GM12872 (cell line): ENCODE data around the gene MEF2D.

ENCODE experiments used
- TF ChIP-seq, protein P1 (sequence below): IDR thresholded peaks from 3 replicates; pipeline ENCODE4 v1.5.1; 2011; ENCODE audit warnings: low read depth, mild to moderate bottlenecking, low read length, moderate library complexity; ENCODE audit not compliant: insufficient read depth

Gene MEF2D

DNA sequence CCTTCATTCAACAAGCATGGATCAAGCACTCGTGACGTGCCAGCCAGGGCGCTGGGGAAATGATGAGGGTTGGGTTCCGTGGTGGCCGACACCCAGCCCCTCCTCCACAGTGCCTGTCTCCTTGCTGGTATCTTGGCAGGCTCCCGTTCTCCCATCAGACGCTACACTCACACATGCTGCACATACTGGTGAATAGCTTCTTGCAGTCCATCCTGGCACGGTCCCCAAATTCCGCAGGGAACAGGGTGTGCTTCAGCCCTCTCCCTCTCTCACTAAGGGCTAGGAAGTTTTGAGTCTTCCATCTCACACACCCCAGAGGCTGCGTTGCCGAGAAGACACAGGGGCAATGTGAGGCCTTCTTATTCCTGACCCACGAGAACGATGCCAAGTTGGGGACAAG, 10.1 kb upstream of the MEF2D start:
- TF ChIP-seq, protein P1, sequence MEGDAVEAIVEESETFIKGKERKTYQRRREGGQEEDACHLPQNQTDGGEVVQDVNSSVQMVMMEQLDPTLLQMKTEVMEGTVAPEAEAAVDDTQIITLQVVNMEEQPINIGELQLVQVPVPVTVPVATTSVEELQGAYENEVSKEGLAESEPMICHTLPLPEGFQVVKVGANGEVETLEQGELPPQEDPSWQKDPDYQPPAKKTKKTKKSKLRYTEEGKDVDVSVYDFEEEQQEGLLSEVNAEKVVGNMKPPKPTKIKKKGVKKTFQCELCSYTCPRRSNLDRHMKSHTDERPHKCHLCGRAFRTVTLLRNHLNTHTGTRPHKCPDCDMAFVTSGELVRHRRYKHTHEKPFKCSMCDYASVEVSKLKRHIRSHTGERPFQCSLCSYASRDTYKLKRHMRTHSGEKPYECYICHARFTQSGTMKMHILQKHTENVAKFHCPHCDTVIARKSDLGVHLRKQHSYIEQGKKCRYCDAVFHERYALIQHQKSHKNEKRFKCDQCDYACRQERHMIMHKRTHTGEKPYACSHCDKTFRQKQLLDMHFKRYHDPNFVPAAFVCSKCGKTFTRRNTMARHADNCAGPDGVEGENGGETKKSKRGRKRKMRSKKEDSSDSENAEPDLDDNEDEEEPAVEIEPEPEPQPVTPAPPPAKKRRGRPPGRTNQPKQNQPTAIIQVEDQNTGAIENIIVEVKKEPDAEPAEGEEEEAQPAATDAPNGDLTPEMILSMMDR = no peak

DNA sequence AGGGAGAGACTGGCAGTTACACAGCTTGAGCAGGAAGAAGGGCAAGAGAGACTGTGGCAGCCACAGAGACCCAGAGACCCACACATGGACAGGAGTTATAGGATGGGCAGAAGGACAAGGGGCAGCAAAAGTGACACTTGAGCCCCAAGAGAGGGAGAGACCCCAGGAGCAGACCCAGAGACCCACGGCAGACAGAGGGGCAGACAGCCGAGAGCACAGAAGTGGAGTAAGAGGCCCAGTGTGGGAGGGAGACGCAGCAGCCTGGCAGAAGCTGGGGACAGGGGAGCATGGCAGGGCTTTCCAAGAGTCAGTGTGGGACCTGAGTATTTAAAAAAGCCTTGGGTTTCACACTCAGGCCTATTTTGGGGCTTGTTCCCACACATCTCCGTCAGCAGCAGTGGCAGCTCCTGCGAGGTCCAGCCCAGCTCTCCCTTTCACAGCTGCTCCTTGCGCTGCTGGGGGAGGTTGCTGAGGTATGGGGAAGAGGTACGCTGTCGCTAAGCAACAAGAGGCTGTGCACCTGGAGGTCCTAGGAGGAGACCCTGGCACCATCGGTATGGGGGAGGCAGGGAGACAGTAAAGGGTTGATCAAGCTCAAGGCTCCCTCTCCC, 9.0 kb upstream of the MEF2D start:
- TF ChIP-seq, protein P1 = no peak

DNA sequence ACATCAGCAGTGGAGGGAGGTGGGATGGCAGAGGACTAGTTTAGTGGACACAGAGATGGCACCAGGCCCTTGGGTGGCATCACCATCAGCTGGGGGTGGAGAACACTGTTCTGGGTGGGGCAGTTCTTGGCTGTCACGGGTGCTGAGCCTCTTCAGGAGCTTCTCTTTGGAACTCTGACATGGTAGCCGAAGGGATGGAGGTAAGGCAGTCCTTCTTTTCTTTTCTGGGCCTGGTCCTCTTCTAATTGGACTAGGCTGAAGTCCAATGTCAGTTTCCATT, 8.3 kb upstream of the MEF2D start:
- TF ChIP-seq, protein P1 = no peak

DNA sequence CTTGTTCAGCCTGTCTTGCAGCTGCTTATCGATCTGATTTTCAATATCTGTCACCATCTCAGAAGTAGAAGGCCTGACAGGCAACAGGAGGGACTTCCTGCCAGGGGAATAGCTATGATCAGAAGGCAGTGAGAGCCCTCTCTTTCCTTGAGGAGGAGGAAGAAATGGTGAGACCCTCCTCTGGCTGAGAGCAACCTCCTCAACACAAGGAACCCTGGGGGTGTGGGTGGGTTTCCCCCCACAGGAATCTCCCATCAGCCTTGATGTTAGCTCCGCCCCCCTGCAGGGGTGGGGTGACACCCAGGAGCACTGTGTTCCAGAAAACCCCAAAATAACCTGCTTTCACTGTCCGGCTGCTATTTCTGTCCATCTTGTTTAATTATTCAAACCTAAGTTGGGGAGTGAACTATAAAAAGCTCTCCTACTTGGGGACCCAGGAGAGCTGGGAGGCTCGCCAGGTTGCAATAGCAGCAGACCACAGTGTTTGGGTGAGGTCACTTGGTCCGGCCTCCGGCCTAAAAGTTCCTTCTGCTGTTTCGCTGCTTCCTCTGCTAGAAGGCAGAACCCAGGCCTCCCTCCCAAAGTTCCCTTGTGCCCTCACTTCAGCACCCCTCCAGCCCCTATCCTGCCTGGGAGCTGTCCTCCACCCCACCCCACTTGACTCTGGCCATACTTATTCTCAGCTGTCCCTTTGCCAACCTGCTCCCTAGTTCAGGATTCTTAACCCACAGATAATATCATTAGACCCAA, 7.8 kb upstream of the MEF2D start:
- TF ChIP-seq, protein P1 = no peak

DNA sequence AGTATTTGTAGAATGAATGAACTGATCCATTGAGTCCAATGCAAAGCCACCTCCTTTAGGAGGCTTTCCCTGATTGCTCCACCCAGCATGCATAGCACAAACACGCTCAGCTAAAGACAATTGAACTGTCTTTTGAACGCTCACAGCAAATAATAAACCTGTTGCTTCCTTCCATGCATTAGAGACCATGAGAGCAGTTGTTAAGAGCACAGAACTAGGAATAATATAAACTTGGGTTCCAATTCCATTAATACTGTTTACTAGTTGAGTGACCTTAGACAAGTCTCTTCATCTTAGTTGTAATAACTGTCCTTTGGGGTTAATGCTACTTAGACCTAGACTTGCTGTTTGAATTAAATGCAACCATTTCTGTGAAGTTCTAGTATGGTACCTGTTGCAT, 5.9 kb upstream of the MEF2D start:
- TF ChIP-seq, protein P1 = no peak

DNA sequence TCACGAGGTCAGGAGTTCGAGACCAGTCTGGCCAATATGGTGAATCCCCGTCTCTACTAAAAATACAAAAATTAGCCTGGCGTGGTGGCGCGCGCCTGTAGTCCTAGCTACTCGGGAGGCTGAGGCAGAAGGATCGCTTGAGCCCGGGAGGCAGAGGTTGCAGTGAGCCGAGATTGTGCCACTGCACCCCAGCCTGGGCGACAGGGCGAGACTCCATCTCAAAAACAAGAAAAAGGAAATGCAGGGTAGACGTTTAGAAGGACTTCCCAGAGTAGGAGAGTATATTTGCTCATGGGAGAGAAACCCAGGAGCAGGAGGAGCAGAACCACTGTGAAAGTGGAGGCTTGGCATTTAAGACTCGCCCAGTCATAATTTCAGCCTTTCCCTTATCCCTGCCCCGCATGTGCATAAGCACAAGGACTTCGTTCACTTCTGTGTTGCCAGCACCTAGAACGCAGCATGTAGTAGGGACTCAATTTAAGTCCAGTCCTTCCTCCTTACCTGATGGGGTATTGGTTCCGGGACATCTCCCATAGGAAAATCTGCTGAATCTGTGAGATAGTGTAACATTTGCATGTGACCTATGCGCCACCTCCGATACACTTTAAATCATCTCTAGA, 5.2 kb upstream of the MEF2D start:
- TF ChIP-seq, protein P1 = no peak

DNA sequence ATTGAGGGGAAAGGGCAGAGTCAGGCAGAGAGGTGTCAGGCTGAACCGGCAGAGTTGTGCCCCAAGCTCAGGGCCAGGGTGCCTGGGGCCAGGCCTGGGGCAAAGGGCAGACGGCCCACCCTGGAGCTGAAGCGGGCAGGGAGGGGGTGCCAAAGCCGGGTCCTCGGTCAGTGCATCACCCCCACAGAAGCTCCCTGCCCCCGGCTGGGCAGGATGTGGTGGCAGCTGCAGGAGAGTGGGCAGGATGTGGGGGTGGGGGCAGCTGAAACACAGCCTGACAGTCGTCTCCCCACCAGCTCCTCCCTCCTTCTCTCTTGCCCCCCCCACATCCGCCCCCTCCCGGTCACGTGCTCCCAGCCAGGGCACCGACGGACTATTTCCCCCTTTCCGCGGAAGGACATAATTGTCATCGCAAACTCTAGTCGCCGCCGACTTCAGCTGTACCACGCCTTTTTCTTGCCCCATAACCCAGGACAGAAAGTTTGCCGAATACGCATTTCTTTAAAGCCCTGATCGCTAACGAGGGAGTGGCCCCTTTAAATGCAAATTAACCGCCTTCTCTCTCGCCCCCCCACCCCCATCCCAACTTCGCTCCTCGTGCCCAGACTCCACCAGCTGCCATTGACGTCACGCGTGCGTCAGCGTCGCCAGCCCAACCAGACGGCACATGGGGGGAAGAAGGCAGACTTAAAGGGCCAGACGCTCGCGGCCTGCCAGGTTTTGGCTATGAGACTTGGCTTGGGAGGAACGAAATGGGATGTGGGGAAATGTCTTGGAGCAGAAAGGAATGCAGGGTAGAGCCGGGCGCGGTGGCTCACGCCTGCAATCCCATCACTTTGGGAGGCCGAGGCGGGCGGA, 4.5 kb upstream of the MEF2D start:
- TF ChIP-seq, protein P1 = no peak
